ENCODE results near the gene LZIC.
"Not testable (repeated sequence)": the region's sequence is repeated elsewhere in the genome, so short reads cannot be mapped to it uniquely, and the experiment has no call there.

The LZIC gene

GRCh38 chr1:9942939-9943788, at the start of gene LZIC, which contains the start of gene NMNAT1:
TSS of gene LZIC (minus strand) at chr1:9943391. CDS start at chr1:9936619, 6,772 bp downstream.
TSS of gene NMNAT1 (plus strand) at chr1:9943475. CDS start at chr1:9972074, 28,599 bp downstream.
- in situ Hi-C loops (cut with HindIII; ENCODE audit: low sequenced_read_pairs), result no loop called here

- in situ Hi-C loops (cut with HindIII; ENCODE audit: low sequenced_read_pairs), result loop anchor here (5.0 kb wide), 1 partner anchor 101 kb away; no protein-coding TSS in a partner anchor
Measured at GRCh38 chr1:9992910-9993309, 49.7 kb upstream of the LZIC start.

GRCh38 chr1:9990944-9991343, 47.8 kb upstream of the LZIC start:
- in situ Hi-C loops (cut with HindIII; ENCODE audit: low sequenced_read_pairs), result loop anchor here (5.0 kb wide), 1 partner anchor 99 kb away; no protein-coding TSS in a partner anchor

GRCh38 chr1:9989773-9990172, 46.6 kb upstream of the LZIC start:
- in situ Hi-C loops (cut with HindIII; ENCODE audit: low sequenced_read_pairs), result loop anchor here (5.0 kb wide), 1 partner anchor 97 kb away; no protein-coding TSS in a partner anchor

GRCh38 chr1:9985001-9985400, 41.8 kb upstream of the LZIC start:
- in situ Hi-C loops (cut with HindIII; ENCODE audit: low sequenced_read_pairs), result no loop called here

- in situ Hi-C loops (cut with HindIII; ENCODE audit: low sequenced_read_pairs), result no loop called here
Measured at GRCh38 chr1:9984253-9984652, 41.1 kb upstream of the LZIC start.

- in situ Hi-C loops (cut with HindIII; ENCODE audit: low sequenced_read_pairs), result loop anchor here (5.0 kb wide), 1 partner anchor 61 kb away; no protein-coding TSS in a partner anchor
Measured at GRCh38 chr1:9960706-9961562, 17.7 kb upstream of the LZIC start.

- in situ Hi-C loops (cut with HindIII; ENCODE audit: low sequenced_read_pairs), result loop anchor here (5.0 kb wide), 1 partner anchor 62 kb away; no protein-coding TSS in a partner anchor
Measured at GRCh38 chr1:9960011-9960410, 16.8 kb upstream of the LZIC start.

- in situ Hi-C loops (cut with HindIII; ENCODE audit: low sequenced_read_pairs), result no loop called here
Measured at GRCh38 chr1:9957726-9958125, 14.5 kb upstream of the LZIC start.

GRCh38 chr1:9946315-9946714, 3.1 kb upstream of the LZIC start:
- in situ Hi-C loops (cut with HindIII; ENCODE audit: low sequenced_read_pairs), result no loop called here

- in situ Hi-C loops (cut with HindIII; ENCODE audit: low sequenced_read_pairs), result no loop called here
Measured at GRCh38 chr1:9942399-9942938, 722 bp downstream of the LZIC start.

- in situ Hi-C loops (cut with HindIII; ENCODE audit: low sequenced_read_pairs), result no loop called here
Measured at GRCh38 chr1:9929431-9930385, 13.5 kb downstream of the LZIC start.

GRCh38 chr1:9927259-9927658, 15.9 kb downstream of the LZIC start:
- in situ Hi-C loops (cut with HindIII; ENCODE audit: low sequenced_read_pairs), result no loop called here

GRCh38 chr1:9922342-9922741, 20.8 kb downstream of the LZIC start:
- in situ Hi-C loops (cut with HindIII; ENCODE audit: low sequenced_read_pairs), result no loop called here

GRCh38 chr1:9920606-9921005, 22.6 kb downstream of the LZIC start:
- in situ Hi-C loops (cut with HindIII; ENCODE audit: low sequenced_read_pairs), result no loop called here

- in situ Hi-C loops (cut with HindIII; ENCODE audit: low sequenced_read_pairs), result no loop called here
Measured at GRCh38 chr1:9917901-9918300, 25.3 kb downstream of the LZIC start.

GRCh38 chr1:9917495-9917894, 25.7 kb downstream of the LZIC start:
- in situ Hi-C loops (cut with HindIII; ENCODE audit: low sequenced_read_pairs), result not testable (repeated sequence)

- in situ Hi-C loops (cut with HindIII; ENCODE audit: low sequenced_read_pairs), result no loop called here
Measured at GRCh38 chr1:9916452-9916851, 26.7 kb downstream of the LZIC start.

GRCh38 chr1:9914610-9914937, 28.6 kb downstream of the LZIC start:
- in situ Hi-C loops (cut with HindIII; ENCODE audit: low sequenced_read_pairs), result no loop called here

Data from endothelial cell of hepatic sinusoid (primary cell).